MCF 10A (cell line): Measurements from ENCODE around the gene TBCD. TPM values are rescaled to one million over a fixed set of nuclear protein-coding genes. Genes with fewer than 3 reads are reported as not detected.

ENCODE experiments used
- BruUV-seq: library from RNA; stranded (reverse); fragments of 400-500 nt; replicated peaks from 2 replicates; lab custom pipeline; 2021; lab: Mats Ljungman, UMichigan
- CTCF ChIA-PET: fragments of 300-600 bp; sonication (Branson Sonifier 250); formaldehyde crosslinking; extraction: SDS; loops from one replicate; lab custom pipeline; 2021; ENCODE audit warnings: antibody characterized with exemption, inconsistent platforms; lab: Yijun Ruan, JAX
- POLR2A ChIA-PET: fragments of 300-600, 350-650 bp; sonication (Branson Sonifier 250); formaldehyde crosslinking; extraction: SDS; loops from one replicate; lab custom pipeline; 2020; ENCODE audit warnings: antibody characterized with exemption, inconsistent platforms; lab: Yijun Ruan, JAX
- DNase-seq: peaks from one replicate; pipeline ENCODE4 v3.0.0-alpha.2; 2018; ENCODE audit not compliant: unreplicated experiment
- H3K27ac Mint-ChIP-seq: one replicate; pipeline ENCODE4 v1.8.0; 2022; ENCODE audit warnings: mild to moderate bottlenecking, low read depth, mixed read lengths; ENCODE audit not compliant: unreplicated experiment
- H3K27me3 Mint-ChIP-seq: one replicate; pipeline ENCODE4 v1.8.0; 2022; ENCODE audit warnings: mixed read lengths; ENCODE audit not compliant: insufficient read depth, unreplicated experiment
- H3K36me3 Mint-ChIP-seq: one replicate; pipeline ENCODE4 v1.8.0; 2022; ENCODE audit warnings: mild to moderate bottlenecking, moderate library complexity, mixed read lengths; ENCODE audit not compliant: insufficient read depth, unreplicated experiment
- H3K4me1 Mint-ChIP-seq: one replicate; pipeline ENCODE4 v1.8.0; 2022; ENCODE audit warnings: mixed read lengths; ENCODE audit not compliant: insufficient read depth, unreplicated experiment
- H3K4me3 Mint-ChIP-seq: one replicate; pipeline ENCODE4 v1.8.0; 2022; ENCODE audit warnings: mild to moderate bottlenecking, moderate library complexity, mixed read lengths; ENCODE audit not compliant: unreplicated experiment
- H3K9me3 Mint-ChIP-seq: one replicate; pipeline ENCODE4 v1.8.0; 2022; ENCODE audit warnings: mixed read lengths; ENCODE audit not compliant: unreplicated experiment
- intact Hi-C: fragments of 100-400 bp; cut with micrococcal nuclease; formaldehyde crosslinking; loops from 2 replicates; pipeline ENCODE4 v1.14.1; 2022
- total RNA-seq: library from RNA; stranded (reverse); gene quantifications from 2 replicates; pipeline ENCODE4 v1.2.3, GENCODE V29; 2022
- TF ChIP-seq, protein P1 (sequence below): fragments of 200-600 bp; IDR thresholded peaks from one replicate; pipeline ENCODE4 v1.8.0; 2022; ENCODE audit warnings: antibody characterized with exemption, mild to moderate bottlenecking; ENCODE audit not compliant: unreplicated experiment

TBCD gene
- total RNA-seq, 1 experiment from 2014 or later, result 76.2 TPM

DNA sequence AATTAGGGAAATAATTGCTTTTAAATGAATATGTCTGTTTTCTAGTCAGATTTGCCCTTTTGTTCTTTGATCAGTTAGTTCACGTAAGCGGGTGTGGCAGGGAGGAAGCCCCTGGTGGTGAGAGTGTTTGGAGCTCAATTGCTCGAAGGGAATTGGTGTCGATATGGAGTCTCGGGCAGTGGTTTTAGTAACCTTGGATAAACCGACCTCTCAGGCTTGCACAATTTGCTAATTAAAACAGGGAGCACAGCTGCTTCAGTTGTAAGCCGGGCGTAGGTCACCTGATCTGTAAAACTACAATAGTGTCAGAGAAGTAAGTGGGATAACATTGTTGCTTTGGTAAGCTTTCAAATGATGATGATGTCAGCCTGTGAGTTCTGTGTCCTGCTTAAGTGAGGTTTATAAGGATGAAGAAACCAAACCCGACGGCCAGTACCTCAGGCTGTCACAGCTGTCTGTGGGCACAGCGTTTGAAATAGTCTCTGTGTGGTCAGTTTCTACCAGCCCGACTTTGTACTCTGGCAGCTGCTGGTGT is 85.0 kb downstream of the TBCD start:
- POLR2A ChIA-PET, result interaction anchor here (1.0 to 8.5 kb wide), 11 partner anchors 11 to 60 kb away, joined by 3 to 162 read pairs (median 5); no protein-coding TSS in a partner anchor
- intact Hi-C loops, result no loop called here
- CTCF ChIA-PET, result interaction anchor here (0.6 to 4.2 kb wide), 3 partner anchors 17 to 349 kb away, joined by 4 to 28 read pairs (median 4); no protein-coding TSS in a partner anchor
- no peak for DNase-seq
- peak overlapping the region; percentile 85 for H3K27ac Mint-ChIP-seq
- no peaks in the 10 kb centered on the region for H3K9me3 Mint-ChIP-seq
- peaks cover 17% of the 10 kb centered on the region for H3K4me1 Mint-ChIP-seq
- H3K36me3 Mint-ChIP-seq, result peaks cover 20% of the 10 kb centered on the region
- H3K27me3 Mint-ChIP-seq, result no peaks in the 10 kb centered on the region
- TF ChIP-seq, protein P1, sequence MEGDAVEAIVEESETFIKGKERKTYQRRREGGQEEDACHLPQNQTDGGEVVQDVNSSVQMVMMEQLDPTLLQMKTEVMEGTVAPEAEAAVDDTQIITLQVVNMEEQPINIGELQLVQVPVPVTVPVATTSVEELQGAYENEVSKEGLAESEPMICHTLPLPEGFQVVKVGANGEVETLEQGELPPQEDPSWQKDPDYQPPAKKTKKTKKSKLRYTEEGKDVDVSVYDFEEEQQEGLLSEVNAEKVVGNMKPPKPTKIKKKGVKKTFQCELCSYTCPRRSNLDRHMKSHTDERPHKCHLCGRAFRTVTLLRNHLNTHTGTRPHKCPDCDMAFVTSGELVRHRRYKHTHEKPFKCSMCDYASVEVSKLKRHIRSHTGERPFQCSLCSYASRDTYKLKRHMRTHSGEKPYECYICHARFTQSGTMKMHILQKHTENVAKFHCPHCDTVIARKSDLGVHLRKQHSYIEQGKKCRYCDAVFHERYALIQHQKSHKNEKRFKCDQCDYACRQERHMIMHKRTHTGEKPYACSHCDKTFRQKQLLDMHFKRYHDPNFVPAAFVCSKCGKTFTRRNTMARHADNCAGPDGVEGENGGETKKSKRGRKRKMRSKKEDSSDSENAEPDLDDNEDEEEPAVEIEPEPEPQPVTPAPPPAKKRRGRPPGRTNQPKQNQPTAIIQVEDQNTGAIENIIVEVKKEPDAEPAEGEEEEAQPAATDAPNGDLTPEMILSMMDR, result no peak
- peak overlapping the region; percentile 16 for H3K4me3 Mint-ChIP-seq
- no TSS peak for BruUV-seq

DNA sequence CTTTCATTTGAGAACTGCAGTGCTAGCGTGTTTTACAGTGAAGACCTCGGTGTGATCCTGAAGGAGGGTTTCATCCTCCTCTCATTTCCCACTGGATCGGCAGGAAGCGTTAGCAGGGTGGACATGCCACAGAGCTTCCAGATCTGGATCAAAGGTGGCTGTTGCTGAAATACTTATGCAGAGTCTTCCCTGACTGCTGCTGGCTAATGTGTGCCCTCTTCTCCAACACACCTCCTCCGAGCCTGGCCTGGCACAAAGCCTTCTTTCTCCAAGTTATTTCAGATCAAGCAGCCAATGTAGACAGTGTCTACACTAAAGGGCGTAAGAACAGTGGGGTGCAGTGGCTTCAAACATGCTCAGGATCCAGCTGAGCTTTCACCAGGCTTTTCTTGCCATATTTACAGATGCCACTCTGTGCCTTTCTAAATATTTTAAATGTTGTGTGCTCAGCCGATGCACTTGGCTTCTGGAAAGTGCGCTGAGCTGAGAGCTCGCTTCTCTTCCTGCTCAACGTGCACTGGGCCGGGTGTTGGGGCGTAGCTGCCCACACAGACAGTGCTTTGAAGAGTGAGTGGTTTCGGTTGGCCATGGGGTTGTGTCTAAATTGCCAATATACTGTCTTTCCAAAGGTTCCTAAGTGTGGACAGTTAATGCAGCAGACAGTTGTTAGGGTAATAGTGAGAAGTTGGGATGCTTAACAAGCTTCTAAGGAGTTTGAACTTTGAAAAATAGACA is 85.9 kb downstream of the TBCD start:
- H3K4me3 Mint-ChIP-seq, result no peak overlapping the region
- peaks cover 17% of the 10 kb centered on the region for H3K4me1 Mint-ChIP-seq
- peaks cover 13% of the 10 kb centered on the region for H3K36me3 Mint-ChIP-seq
- CTCF ChIA-PET, result interaction anchor here (0.6 to 4.2 kb wide), 3 partner anchors 15 to 38 kb away, joined by 3 to 28 read pairs (median 4); no protein-coding TSS in a partner anchor
- intact Hi-C loops, result no loop called here
- BruUV-seq, result no TSS peak
- POLR2A ChIA-PET, result interaction anchor here (1.0 to 8.5 kb wide), 6 partner anchors 10 to 51 kb away, joined by 3 to 162 read pairs (median 8); no protein-coding TSS in a partner anchor
- H3K27ac Mint-ChIP-seq, result no peak overlapping the region
- TF ChIP-seq, protein P1, result no peak
- no peaks in the 10 kb centered on the region for H3K27me3 Mint-ChIP-seq
- no peak for DNase-seq
- H3K9me3 Mint-ChIP-seq, result no peaks in the 10 kb centered on the region

GRCh38 chr17:82838386-82839063 is 86.7 kb downstream of the TBCD start:
- no peaks in the 10 kb centered on the region for H3K27me3 Mint-ChIP-seq
- DNase-seq, result peak; percentile 78
- H3K27ac Mint-ChIP-seq, result no peak overlapping the region
- H3K9me3 Mint-ChIP-seq, result no peaks in the 10 kb centered on the region
- intact Hi-C loops, result no loop called here
- H3K4me3 Mint-ChIP-seq, result no peak overlapping the region
- ChIA-PET POLR2A (interaction anchor here (1.6 to 8.5 kb wide), 3 partner anchors 10 to 37 kb away, joined by 8 to 162 read pairs (median 13); no protein-coding TSS in a partner anchor), CTCF (interaction anchor here (0.7 to 1.6 kb wide), 2 partner anchors 36 to 40 kb away, joined by 4 read pairs; no protein-coding TSS in a partner anchor)
- TF ChIP-seq, protein P1, result no peak
- H3K4me1 Mint-ChIP-seq, result peaks cover 17% of the 10 kb centered on the region
- H3K36me3 Mint-ChIP-seq, result peaks cover 5% of the 10 kb centered on the region
- BruUV-seq, result no TSS peak
